ENCODE results near the gene CNGB1.
A peak's percentile ranks its signal among the peaks of the same experiment; 100 is the strongest.

DNA sequence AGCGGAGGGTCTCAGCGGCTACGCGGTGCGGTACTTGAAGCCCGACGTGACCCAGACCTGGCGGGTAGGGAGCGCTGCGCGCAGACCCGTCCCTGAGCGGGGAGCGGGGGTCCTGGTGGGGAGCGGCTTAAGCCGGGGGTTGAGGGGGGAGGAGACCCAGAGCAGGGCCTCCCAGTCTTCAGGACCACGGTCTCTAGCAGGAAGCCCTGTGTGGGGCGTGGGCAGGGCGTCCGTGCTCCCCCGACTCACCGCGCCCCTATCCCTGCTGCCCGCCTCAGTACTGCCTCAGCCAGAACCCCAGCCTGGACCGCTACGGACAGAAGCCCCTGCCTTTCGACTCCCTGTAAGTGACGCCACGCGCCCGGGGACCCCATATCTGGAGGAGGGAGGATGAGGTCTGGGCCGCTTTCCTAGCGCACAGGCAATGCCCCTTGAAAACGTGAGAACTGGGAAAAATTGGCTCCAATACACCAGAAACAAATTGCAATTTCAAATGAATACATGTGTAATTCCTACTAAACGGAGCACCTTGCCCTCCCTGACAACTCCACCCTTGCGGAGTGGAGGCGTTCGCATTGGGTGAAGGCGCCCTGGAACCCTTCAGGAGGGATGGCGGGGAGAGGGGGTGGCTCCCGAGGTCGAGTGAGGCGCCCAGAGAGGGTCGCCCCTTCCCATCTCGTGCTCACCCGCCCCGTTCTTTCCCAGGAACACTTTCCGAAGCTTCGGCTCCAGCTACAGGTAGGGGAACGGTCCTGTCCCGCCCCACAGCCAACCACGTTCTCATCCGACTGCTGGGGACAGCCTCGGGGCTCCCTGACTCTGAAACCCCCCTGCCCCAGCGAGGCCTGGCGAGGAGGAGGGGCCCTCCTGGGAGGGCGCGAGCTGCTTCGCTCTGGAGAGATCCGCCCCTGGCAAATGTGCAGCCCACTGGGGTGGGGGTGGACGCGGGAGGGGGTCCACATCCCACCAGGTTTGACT, 14.6 kb upstream of the CNGB1 start:
- TF ChIP-seq, protein P1, sequence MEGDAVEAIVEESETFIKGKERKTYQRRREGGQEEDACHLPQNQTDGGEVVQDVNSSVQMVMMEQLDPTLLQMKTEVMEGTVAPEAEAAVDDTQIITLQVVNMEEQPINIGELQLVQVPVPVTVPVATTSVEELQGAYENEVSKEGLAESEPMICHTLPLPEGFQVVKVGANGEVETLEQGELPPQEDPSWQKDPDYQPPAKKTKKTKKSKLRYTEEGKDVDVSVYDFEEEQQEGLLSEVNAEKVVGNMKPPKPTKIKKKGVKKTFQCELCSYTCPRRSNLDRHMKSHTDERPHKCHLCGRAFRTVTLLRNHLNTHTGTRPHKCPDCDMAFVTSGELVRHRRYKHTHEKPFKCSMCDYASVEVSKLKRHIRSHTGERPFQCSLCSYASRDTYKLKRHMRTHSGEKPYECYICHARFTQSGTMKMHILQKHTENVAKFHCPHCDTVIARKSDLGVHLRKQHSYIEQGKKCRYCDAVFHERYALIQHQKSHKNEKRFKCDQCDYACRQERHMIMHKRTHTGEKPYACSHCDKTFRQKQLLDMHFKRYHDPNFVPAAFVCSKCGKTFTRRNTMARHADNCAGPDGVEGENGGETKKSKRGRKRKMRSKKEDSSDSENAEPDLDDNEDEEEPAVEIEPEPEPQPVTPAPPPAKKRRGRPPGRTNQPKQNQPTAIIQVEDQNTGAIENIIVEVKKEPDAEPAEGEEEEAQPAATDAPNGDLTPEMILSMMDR (conservative IDR thresholded peaks at IDR 0.05 in 1 of 2, IDR thresholded peaks at IDR 0.05 in 1 of 2; ENCODE audit: low read depth in 1 of 2, low read length in 2 of 2) = no peak
- TF ChIP-seq EZH2 (IDR thresholded peaks at IDR 0.05; ENCODE audit: low read length, missing control alignments) = peak; percentile 84

Measured in fibroblast of lung (primary cell).